K562 (cell line): ENCODE data around the gene NUDT1. TPM values are rescaled to one million over a fixed set of nuclear protein-coding genes. Genes with fewer than 3 reads are reported as not detected.

Experiments used
- ATAC-seq: fragments of 200-7000 bp; cut with Tn5 transposase; 3 replicates; pipeline ENCODE4 v1.9.1; 2020; ENCODE audit warnings: moderate library complexity
- Bru-seq: library from RNA; stranded (reverse); fragments of 400-500 nt; gene quantifications from one replicate; lab custom pipeline; 2021; lab: Mats Ljungman, UMichigan
- BruChase-seq, 2 experiments: library from RNA; stranded (reverse); fragments of 400-500 nt; gene quantifications; one replicate each; lab custom pipeline; 2021; lab: Mats Ljungman, UMichigan
- BruUV-seq: library from RNA; stranded (reverse); fragments of 400-500 nt; replicated peaks from 2 replicates; lab custom pipeline; 2021; lab: Mats Ljungman, UMichigan
- CTCF ChIA-PET: fragments of 300-600 bp; formaldehyde crosslinking; extraction: SDS; loops from one replicate; lab custom pipeline; 2021; ENCODE audit warnings: low intra/inter-chr PET ratio; lab: Yijun Ruan, JAX
- POLR2A ChIA-PET: fragments of 300-600, 350-650 bp; sonication (Branson Sonifier 250); formaldehyde crosslinking; extraction: SDS; loops from one replicate; lab custom pipeline; 2021; ENCODE audit warnings: antibody characterized with exemption, inconsistent platforms; lab: Yijun Ruan, JAX
- DNase-seq, 4 experiments: peaks; one replicate each; pipeline versions ENCODE4 v3.0.0 to v3.0.0-alpha.2; 2011 to 2018; ENCODE audit warnings: low spot score in 3 of 4, mixed read lengths in 3 of 4; ENCODE audit errors: extremely low read depth in 1 of 4
- FAIRE-seq: peaks from 2 replicates; lab custom pipeline; 2011; peaks lifted over from hg19 to GRCh38; lab: Jason Lieb, UNC
- H2AFZ ChIP-seq: 2 replicates; pipeline ENCODE4 v1.6.0; 2011; ENCODE audit warnings: low read depth, low read length, control low read depth, inconsistent platforms
- H3K27ac ChIP-seq: fragments of 200-600 bp; 3 replicates; pipeline ENCODE4 v1.8.0; 2011; ENCODE audit warnings: low read depth, mild to moderate bottlenecking, control low read depth, inconsistent platforms, low read length, moderate library complexity, mixed read lengths; ENCODE audit errors: extremely low read depth
- H3K27me3 ChIP-seq, 2 experiments: fragments of 300-600 bp in 1 of 2; 2 replicates in 1 of 2; 3 replicates in 1 of 2; pipeline versions ENCODE4 v1.6.0 to v1.8.0; 2011; ENCODE audit warnings: inconsistent platforms in 2 of 2, low read length in 2 of 2, mild to moderate bottlenecking in 1 of 2, mixed read lengths in 1 of 2, moderate library complexity in 1 of 2; ENCODE audit not compliant: control insufficient read depth in 2 of 2, insufficient read depth in 2 of 2
- H3K36me3 ChIP-seq: fragments of 300-600 bp; 3 replicates; pipeline ENCODE4 v1.8.0; 2011; ENCODE audit warnings: mild to moderate bottlenecking, low read length, inconsistent platforms; ENCODE audit not compliant: control insufficient read depth, insufficient read depth
- H3K4me1 ChIP-seq, 2 experiments: fragments of 200-600 bp in 1 of 2; replicated peaks in 1 of 2; 2 replicates in 1 of 2; 3 replicates in 1 of 2; pipeline versions ENCODE4 v1.5.1 to v1.8.0; 2011; ENCODE audit warnings: inconsistent platforms in 2 of 2, low read length in 2 of 2, mild to moderate bottlenecking in 1 of 2, mixed read lengths in 1 of 2, moderate library complexity in 1 of 2; ENCODE audit not compliant: control insufficient read depth in 2 of 2, insufficient read depth in 2 of 2
- H3K4me2 ChIP-seq: 2 replicates; pipeline ENCODE4 v1.6.1; 2011; ENCODE audit warnings: low read length, control low read depth, inconsistent platforms, mixed read lengths; ENCODE audit not compliant: insufficient read depth
- H3K4me3 ChIP-seq: fragments of 200-600 bp; sonication (generic), shearing (Covaris generic); 2 replicates; pipeline ENCODE4 v1.5.1; 2016; ENCODE audit warnings: control low read depth, inconsistent platforms
- H3K79me2 ChIP-seq: fragments of 200-600 bp; 3 replicates; pipeline ENCODE4 v1.8.0; 2011; ENCODE audit warnings: low read length, inconsistent platforms; ENCODE audit not compliant: control insufficient read depth, insufficient read depth
- H3K9ac ChIP-seq, 2 experiments: 2 replicates each; pipeline versions ENCODE4 v1.6.0 to v1.6.1; 2011; ENCODE audit warnings: low read depth in 2 of 2, low read length in 2 of 2, control low read depth in 1 of 2, inconsistent platforms in 1 of 2, mild to moderate bottlenecking in 1 of 2, mixed read lengths in 1 of 2; ENCODE audit not compliant: insufficient read depth in 1 of 2
- H3K9me1 ChIP-seq: one replicate; pipeline ENCODE4 v1.6.0; 2011; ENCODE audit warnings: inconsistent platforms, mild to moderate bottlenecking, low read length, moderate library complexity; ENCODE audit not compliant: control insufficient read depth, insufficient read depth
- H3K9me3 ChIP-seq: replicated peaks from 2 replicates; pipeline ENCODE4 v1.5.1; 2011; ENCODE audit warnings: low read depth, low read length, inconsistent platforms; ENCODE audit not compliant: control insufficient read depth, insufficient read depth
- H4K20me1 ChIP-seq: replicated peaks from 2 replicates; pipeline ENCODE4 v1.6.1; 2011; ENCODE audit warnings: low read length, inconsistent platforms, mixed read lengths; ENCODE audit not compliant: control insufficient read depth, insufficient read depth
- ATF7 ChIP-seq: fragments of 450-650 bp; IDR thresholded peaks from 2 replicates; pipeline ENCODE4 v1.7.1; 2014; ENCODE audit warnings: mild to moderate bottlenecking, moderate library complexity
- IRF1 ChIP-seq: sonication (generic); formaldehyde crosslinking; IDR thresholded peaks from 2 replicates; pipeline ENCODE4 v1.8.0; 2022; ENCODE audit warnings: missing genetic modification reagents, mild to moderate bottlenecking, borderline replicate concordance
- KLF1 ChIP-seq: fragments of 450-650 bp; IDR thresholded peaks from 2 replicates; pipeline ENCODE4 v1.6.1; 2016; ENCODE audit warnings: missing genetic modification characterization, missing compliant biosample characterization
- LCOR ChIP-seq: sonication (generic); formaldehyde crosslinking; IDR thresholded peaks from 2 replicates; pipeline ENCODE4 v1.8.0; 2022; ENCODE audit warnings: mild to moderate bottlenecking, missing genetic modification reagents
- MEF2A ChIP-seq: IDR thresholded peaks from 2 replicates; pipeline ENCODE4 v1.6.1; 2011; ENCODE audit warnings: low read depth, mild to moderate bottlenecking, low read length, moderate library complexity; ENCODE audit not compliant: control insufficient read depth
- MTA2 ChIP-seq: fragments of 450-650 bp; IDR thresholded peaks from 2 replicates; pipeline ENCODE4 v1.6.1; 2016; ENCODE audit warnings: low read depth
- PCBP2 ChIP-seq: fragments of 200-400 bp; formaldehyde crosslinking; IDR thresholded peaks from 2 replicates; pipeline ENCODE4 v1.6.1; 2018; ENCODE audit warnings: low read length, low read depth, mild to moderate bottlenecking, moderate library complexity; ENCODE audit not compliant: poor library complexity, severe bottlenecking
- SETDB1 ChIP-seq: IDR thresholded peaks from one replicate; pipeline ENCODE4 v1.6.1; 2012; ENCODE audit warnings: low read length, control low read depth, inconsistent platforms
- TFAP4 ChIP-seq: sonication (generic); formaldehyde crosslinking; IDR thresholded peaks from 2 replicates; pipeline ENCODE4 v1.8.0; 2022; ENCODE audit warnings: missing genetic modification reagents, mild to moderate bottlenecking, moderate library complexity, borderline replicate concordance
- ZBED1 ChIP-seq: IDR thresholded peaks from 2 replicates; pipeline ENCODE4 v1.6.1; 2014
- ZNF12 ChIP-seq: sonication (generic); formaldehyde crosslinking; IDR thresholded peaks from 2 replicates; pipeline ENCODE4 v1.4.0; 2020; ENCODE audit warnings: mild to moderate bottlenecking, missing genetic modification reagents
- ZNF830 ChIP-seq: fragments of 250-450 bp; sonication (Bioruptor Pico); IDR thresholded peaks from 2 replicates; pipeline ENCODE4 v1.5.0; 2021; ENCODE audit warnings: mild to moderate bottlenecking
- ZSCAN29 ChIP-seq: fragments of 450-650 bp; IDR thresholded peaks from 2 replicates; pipeline ENCODE4 v1.6.1; 2017
- WGBS: fragments of 100-300 bp; shearing (Covaris generic); methylation state at CpG from one replicate; pipeline ENCODE4 v1.1.6; 2016; ENCODE audit warnings: low coverage, mixed read lengths; ENCODE audit not compliant: insufficient coverage; ENCODE audit errors: missing lambda C conversion rate; 5-methylcytosine and 5-hydroxymethylcytosine counted together
- in situ Hi-C: fragments of 300-500 bp; cut with MboI; formaldehyde crosslinking; loops from 4 replicates; pipeline ENCODE4 v1.15.0; 2018; ENCODE audit warnings: inconsistent platforms, mixed read lengths
- intact Hi-C: fragments of 100-400 bp; cut with micrococcal nuclease; formaldehyde crosslinking; loops from 2 replicates; pipeline ENCODE4 v1.14.2; 2022
- long read RNA-seq, 3 experiments: library from polyadenylated mRNA in 2 of 3; library from RNA in 1 of 3; unstranded in 2 of 3; stranded (forward) in 1 of 3; transcript quantifications; one replicate each; pipeline ENCODE4 v2.0.0, GENCODE V29; 2019 to 2022
- polyA minus RNA-seq, 3 experiments: library from RNA; depleted of rRNA, polyadenylated mRNA; stranded (reverse); fragments of >200 nt; gene quantifications; 2 replicates each; pipeline ENCODE4 v1.2.3, GENCODE V29; 2011
- polyA plus RNA-seq, 8 experiments: library from polyadenylated mRNA; depleted of rRNA in 4 of 8; stranded (reverse) in 5 of 8; unstranded in 3 of 8; fragments of >200 nt; fragmentation: Nextera tagmentation in 2 of 8; fragmentation: Illumina TruSeq in 1 of 8; extraction: Ambion mirVana in 2 of 8; extraction: Trizol in 1 of 8; gene quantifications; 2 replicates each; pipeline versions ENCODE4 v1.2.1 to v1.2.3, GENCODE V29; 2011 to 2014; ENCODE audit warnings: inconsistent platforms in 1 of 8, missing spikeins in 1 of 8
- total RNA-seq, 7 experiments: library from RNA; depleted of rRNA in 6 of 7; stranded (reverse); fragments of >200 nt in 6 of 7; fragmentation: Illumina TruSeq in 2 of 7; extraction: Trizol in 2 of 7; gene quantifications; 2 replicates each; pipeline versions ENCODE4 v1.2.1 to v1.2.3, GENCODE V29; 2011 to 2021; ENCODE audit warnings: low replicate concordance in 1 of 7

The NUDT1 gene
- total RNA-seq (2011; cell fraction: chromatin; rRNA removed; ENCODE audit: low replicate concordance): 6.3 and 17.2 TPM in 2 replicates
- 20.5 and 20.8 TPM in 2 replicates for total RNA-seq (2011; cell fraction: nucleolus; rRNA removed)
- total RNA-seq (2011; cell fraction: nucleoplasm; rRNA removed): 16.0 and 16.9 TPM in 2 replicates
- total RNA-seq (2014; rRNA removed) (73.3 and 79.6 TPM in 2 replicates), total RNA-seq (2014; rRNA removed; fragmentation: Illumina TruSeq; extraction: Trizol) (12.7 and 25.8 TPM in 2 replicates), total RNA-seq (2015; rRNA removed; fragmentation: Illumina TruSeq; extraction: Trizol) (45.8 and 48.5 TPM in 2 replicates), total RNA-seq (2021) (39.3 and 44.8 TPM in 2 replicates), polyA plus RNA-seq (2011; rRNA removed) (26.0 and 32.1 TPM in 2 replicates), polyA plus RNA-seq (2014; fragmentation: Illumina TruSeq; extraction: Trizol) (29.6 and 41.1 TPM in 2 replicates), polyA plus RNA-seq (2014; fragmentation: Nextera tagmentation; extraction: Ambion mirVana) (10 to 100 TPM in 1 of 2 experiments, 1 to 10 TPM in 1; 5.3 to 16.2 TPM), polyA plus RNA-seq (2014; rRNA removed) (63.1 and 64.4 TPM in 2 replicates), polyA minus RNA-seq (2011; rRNA and poly(A)+ RNA removed) (10.8 and 13.0 TPM in 2 replicates), Bru-seq, nascent RNA (percentile 63 among the genes with signal in this experiment), BruChase-seq, experiment 1, labeled RNA remaining after a 2-hour chase (percentile 53 among the genes with signal in this experiment), BruChase-seq, experiment 2, labeled RNA remaining after a 6-hour chase (percentile 55 among the genes with signal in this experiment)
- polyA plus RNA-seq (2011; cell fraction: cytosol; rRNA removed): 42.4 and 49.5 TPM in 2 replicates
- 35.5 and 42.6 TPM in 2 replicates for polyA plus RNA-seq (2011; cell fraction: nucleus; rRNA removed)
- polyA plus RNA-seq (2012): 74.2 and 74.5 TPM in 2 replicates
- polyA minus RNA-seq (2011; cell fraction: cytosol; rRNA and poly(A)+ RNA removed): 15.0 and 18.8 TPM in 2 replicates
- 6.9 and 7.9 TPM in 2 replicates for polyA minus RNA-seq (2011; cell fraction: nucleus; rRNA and poly(A)+ RNA removed)
- long read RNA-seq, experiment 1, transcript NUDT1-203 (4 exons, 662 nt): major isoform, 17 of 41 reads
- long read RNA-seq, experiment 1, transcript NUDT1-206 (3 exons, 714 nt): minor isoform, 12 of 41 reads
- long read RNA-seq, experiment 1, partial matches to known transcripts: 3 of 41 reads
- long read RNA-seq, experiment 1, other reads (novel, unspliced or antisense): 5 of 41 reads
- long read RNA-seq, experiment 2, transcript NUDT1-206 (3 exons, 714 nt): major isoform, 25 of 45 reads
- long read RNA-seq, experiment 2, transcript NUDT1-203 (4 exons, 662 nt): minor isoform, 9 of 45 reads
- long read RNA-seq, experiment 2, partial matches to known transcripts: 3 of 45 reads
- long read RNA-seq, experiment 2, other reads (novel, unspliced or antisense): 5 of 45 reads
- long read RNA-seq, experiment 3, transcript NUDT1-203 (4 exons, 662 nt): major isoform, 12 of 27 reads
- long read RNA-seq, experiment 3, transcript NUDT1-206 (3 exons, 714 nt): minor isoform, 10 of 27 reads
- long read RNA-seq, experiment 3, partial matches to known transcripts: 1 of 27 reads
- long read RNA-seq, experiment 3, other reads (novel, unspliced or antisense): 1 of 27 reads

GRCh38 chr7:2241580-2242540 lies at the start of gene NUDT1, which contains the start of gene MRM2:
NUDT1 (plus strand) TSS chr7:2242226; CDS start chr7:2244575, 2,349 bp downstream.
MRM2 (minus strand) TSS chr7:2242205; CDS start chr7:2242169, 36 bp downstream.
- peak; percentile 89 to 93 (median 90) for DNase-seq
- no peaks in the 10 kb centered on the region for H4K20me1 ChIP-seq
- H3K4me1 ChIP-seq: peaks cover 8 to 48% of the 10 kb centered on the region in 2 experiments; a peak in 3 of 5 replicates
- WGBS: under 1% methylated on average over 61 of the region's 81 CpGs
- peak within 1 kb of the TSS; percentile 98 for H3K4me2 ChIP-seq
- intact Hi-C loops (loop anchor here (2.0 to 5.0 kb wide), 2 partner anchors 60 to 107 kb away; no protein-coding TSS in a partner anchor), in situ Hi-C loops (no loop called here)
- H3K4me3 ChIP-seq: peak within 1 kb of the TSS; percentile 100
- H3K9ac ChIP-seq: peak within 1 kb of the TSS; percentile 91 to 99
- H3K79me2 ChIP-seq: peaks cover 42% of the 10 kb centered on the region
- H3K36me3 ChIP-seq: peaks cover 45% of the 10 kb centered on the region; the same call in 2 of the 3 replicates
- H3K27me3 ChIP-seq: no peaks in the 10 kb centered on the region
- no TSS peak for BruUV-seq
- peak within 1 kb of the TSS; percentile 79 for H3K27ac ChIP-seq
- POLR2A ChIA-PET: interaction anchor here (0.5 to 1.7 kb wide), 14 partner anchors 9 to 652 kb away, joined by 3 to 8 read pairs (median 3); partner anchors contain the start of genes EIF3B and MAD1L1
- FAIRE-seq: peak; percentile 69
- peak within 1 kb of the TSS; percentile 82 for H2AFZ ChIP-seq
- CTCF ChIA-PET: no interaction called here
- H3K9me3 ChIP-seq: no peaks in the 10 kb centered on the region
- ATAC-seq: peak; percentile 95
- H3K9me1 ChIP-seq: no peaks in the 10 kb centered on the region
- TF ChIP-seq ZNF12: 0 out of 2 replicates have a peak, but pooled peaks have one; percentile 28
- no peak for TF ChIP-seq MEF2A
- no peak for TF ChIP-seq PCBP2
- no peak for TF ChIP-seq ZBED1
- TF ChIP-seq IRF1 (CRISPR knock-in tag): no peak
- no peak for TF ChIP-seq MTA2
- peak; percentile 59; the same call in 1 of the 2 replicates for TF ChIP-seq LCOR (CRISPR knock-in tag)
- TF ChIP-seq ATF7: peak; percentile 47; the same call in 1 of the 2 replicates
- TF ChIP-seq KLF1 (tag): no peak
- TF ChIP-seq ZSCAN29: no peak
- no peak for TF ChIP-seq SETDB1
- TF ChIP-seq TFAP4 (CRISPR knock-in tag): peak; percentile 26; the same call in 1 of the 2 replicates
- no peak for TF ChIP-seq ZNF830 (CRISPR knock-in tag)
